Neural progenitor cell (in vitro differentiated cells): ENCODE measurements around the gene AHSG. TPM values are rescaled to one million over a fixed set of nuclear protein-coding genes. Genes with fewer than 3 reads are reported as not detected.

Source experiments
- DNase-seq: peaks from one replicate; pipeline ENCODE4 v3.0.0-alpha.2; 2016; ENCODE audit warnings: low spot score
- H2AFZ ChIP-seq: fragments of 200-600 bp; sonication (generic); replicated peaks from 2 replicates; pipeline ENCODE4 v1.6.1; 2016; ENCODE audit warnings: antibody characterized with exemption
- H3F3A ChIP-seq: fragments of 200-600 bp; sonication (generic); 2 replicates; pipeline ENCODE4 v1.6.1; 2016; ENCODE audit warnings: antibody characterized with exemption, low read depth
- H3K27ac ChIP-seq: fragments of 200-600 bp; sonication (generic); 2 replicates; pipeline ENCODE4 v1.5.1; 2016; ENCODE audit warnings: mild to moderate bottlenecking
- H3K27me3 ChIP-seq: fragments of 200-600 bp; sonication (generic); 2 replicates; pipeline ENCODE4 v1.6.1; 2016; ENCODE audit warnings: mild to moderate bottlenecking, moderate library complexity
- H3K36me3 ChIP-seq: fragments of 200-600 bp; sonication (generic); 2 replicates; pipeline ENCODE4 v1.5.1; 2016
- H3K4me1 ChIP-seq: fragments of 200-600 bp; sonication (generic); 2 replicates; pipeline ENCODE4 v1.6.1; 2016; ENCODE audit warnings: mixed run types
- H3K4me2 ChIP-seq: fragments of 200-600 bp; sonication (generic); 2 replicates; pipeline ENCODE4 v1.6.1; 2016
- H3K4me3 ChIP-seq: fragments of 200-600 bp; sonication (generic); 2 replicates; pipeline ENCODE4 v1.5.1; 2016
- H3K79me2 ChIP-seq: fragments of 200-600 bp; sonication (generic); 2 replicates; pipeline ENCODE4 v1.6.1; 2016; ENCODE audit warnings: low read depth
- H3K9ac ChIP-seq: fragments of 200-600 bp; sonication (generic); 2 replicates; pipeline ENCODE4 v1.6.1; 2016
- H3K9me3 ChIP-seq: fragments of 200-600 bp; sonication (generic); 2 replicates; pipeline ENCODE4 v1.5.1; 2016; ENCODE audit warnings: low read depth
- H4K20me1 ChIP-seq: fragments of 200-600 bp; sonication (generic); 2 replicates; pipeline ENCODE4 v1.6.1; 2016; ENCODE audit warnings: low read depth
- H3K27ac Mint-ChIP-seq: 3 replicates; pipeline ENCODE4 v1.8.0; 2021; ENCODE audit warnings: mixed read lengths
- H3K27me3 Mint-ChIP-seq: 2 replicates; pipeline ENCODE4 v1.8.0; 2022; ENCODE audit warnings: low read depth, mild to moderate bottlenecking, inconsistent platforms, moderate library complexity, mixed read lengths; ENCODE audit not compliant: insufficient read depth
- H3K36me3 Mint-ChIP-seq: 3 replicates; pipeline ENCODE4 v1.8.0; 2021; ENCODE audit warnings: mixed read lengths
- H3K4me1 Mint-ChIP-seq: 3 replicates; pipeline ENCODE4 v1.8.0; 2021; ENCODE audit warnings: mixed read lengths
- H3K4me3 Mint-ChIP-seq: 3 replicates; pipeline ENCODE4 v1.8.0; 2021; ENCODE audit warnings: mild to moderate bottlenecking, moderate library complexity, mixed read lengths
- H3K9me3 Mint-ChIP-seq: 3 replicates; pipeline ENCODE4 v1.8.0; 2020; ENCODE audit warnings: mixed read lengths
- CTCF ChIP-seq: fragments of 200-600 bp; sonication (generic); IDR thresholded peaks from 2 replicates; pipeline ENCODE4 v1.5.1; 2017; ENCODE audit warnings: antibody characterized with exemption, mild to moderate bottlenecking
- EZH2 ChIP-seq: fragments of 200-600 bp; sonication (generic); IDR thresholded peaks from 2 replicates; pipeline ENCODE4 v1.6.1; 2017; ENCODE audit warnings: antibody characterized with exemption, mild to moderate bottlenecking, moderate library complexity
- EZH2phosphoT487 ChIP-seq: fragments of 200-600 bp; sonication (generic); IDR thresholded peaks from 2 replicates; pipeline ENCODE4 v1.6.1; 2017; ENCODE audit warnings: antibody characterized with exemption
- total RNA-seq: library from RNA; depleted of rRNA; stranded (reverse); fragments of >200 nt; gene quantifications from 2 replicates; pipeline ENCODE4 v1.2.3, GENCODE V29; 2015; ENCODE audit warnings: low replicate concordance

Gene AHSG
- total RNA-seq, 1 donor from 2014 or later = not detected

GRCh38 chr3:186612065-186612464 lies 795 bp upstream of the AHSG start:
- Histone ChIP-seq H3K4me2 (no peak overlapping the region), H3K9ac (no peak overlapping the region), H3K36me3 (no peaks in the 10 kb centered on the region), H2AFZ (no peak overlapping the region), H3K9me3 (no peaks in the 10 kb centered on the region), H3K4me1 (no peaks in the 10 kb centered on the region), H3K79me2 (no peaks in the 10 kb centered on the region), H3K27ac (no peak overlapping the region), H3K27me3 (peaks cover 10% of the 10 kb centered on the region), H3F3A (peaks cover 3% of the 10 kb centered on the region), H4K20me1 (no peaks in the 10 kb centered on the region), H3K4me3 (no peak overlapping the region)
- DNase-seq = no peak
- Mint-ChIP-seq H3K4me1 (peaks cover 3% of the 10 kb centered on the region), H3K9me3 (no peaks in the 10 kb centered on the region), H3K4me3 (no peak overlapping the region), H3K36me3 (no peaks in the 10 kb centered on the region), H3K27me3 (peaks cover 6% of the 10 kb centered on the region), H3K27ac (no peak overlapping the region)
- TF ChIP-seq EZH2 = no peak
- no peak for TF ChIP-seq EZH2phosphoT487
- TF ChIP-seq CTCF = no peak

GRCh38 chr3:186613637-186614265 lies 891 bp downstream of the AHSG start:
- H3K4me1 ChIP-seq = no peaks in the 10 kb centered on the region
- no peaks in the 10 kb centered on the region for H3K36me3 Mint-ChIP-seq
- H3K79me2 ChIP-seq = no peaks in the 10 kb centered on the region
- H3K27me3 Mint-ChIP-seq = peaks cover 8% of the 10 kb centered on the region
- no peaks in the 10 kb centered on the region for H4K20me1 ChIP-seq
- H3K4me3 ChIP-seq = no peak overlapping the region
- H3F3A ChIP-seq = peaks cover 3% of the 10 kb centered on the region
- peaks cover 3% of the 10 kb centered on the region for H3K4me1 Mint-ChIP-seq
- no peak overlapping the region for H3K27ac ChIP-seq
- H3K36me3 ChIP-seq = no peaks in the 10 kb centered on the region
- H2AFZ ChIP-seq = no peak overlapping the region
- no peaks in the 10 kb centered on the region for H3K9me3 Mint-ChIP-seq
- H3K9me3 ChIP-seq = no peaks in the 10 kb centered on the region
- DNase-seq = no peak
- peaks cover 24% of the 10 kb centered on the region for H3K27me3 ChIP-seq
- H3K9ac ChIP-seq = no peak overlapping the region
- TF ChIP-seq EZH2phosphoT487 = no peak
- no peak for TF ChIP-seq EZH2
- TF ChIP-seq CTCF = no peak
- peak overlapping the region; percentile 39 for H3K4me3 Mint-ChIP-seq
- no peak overlapping the region for H3K4me2 ChIP-seq
- H3K27ac Mint-ChIP-seq = no peak overlapping the region

- H2AFZ ChIP-seq = no peak overlapping the region
- Mint-ChIP-seq H3K27ac (no peak overlapping the region), H3K4me3 (no peak overlapping the region), H3K27me3 (peaks cover 8% of the 10 kb centered on the region), H3K36me3 (no peaks in the 10 kb centered on the region), H3K4me1 (peaks cover 3% of the 10 kb centered on the region), H3K9me3 (no peaks in the 10 kb centered on the region)
- H3K9me3 ChIP-seq = no peaks in the 10 kb centered on the region
- no peak for DNase-seq
- no peaks in the 10 kb centered on the region for H3K79me2 ChIP-seq
- no peak overlapping the region for H3K4me3 ChIP-seq
- TF ChIP-seq EZH2phosphoT487 = no peak
- no peak for TF ChIP-seq CTCF
- TF ChIP-seq EZH2 = no peak
- H3K36me3 ChIP-seq = no peaks in the 10 kb centered on the region
- H3K27ac ChIP-seq = no peak overlapping the region
- no peaks in the 10 kb centered on the region for H4K20me1 ChIP-seq
- H3F3A ChIP-seq = peaks cover 3% of the 10 kb centered on the region
- H3K4me2 ChIP-seq = no peak overlapping the region
- no peak overlapping the region for H3K9ac ChIP-seq
- H3K27me3 ChIP-seq = peaks cover 24% of the 10 kb centered on the region
- H3K4me1 ChIP-seq = no peaks in the 10 kb centered on the region
Observed at GRCh38 chr3:186614266-186614596, 1.4 kb downstream of the AHSG start.
